ENCODE data around the gene LRP11. TPM values are rescaled to one million over a fixed set of nuclear protein-coding genes. Genes with fewer than 3 reads are reported as not detected.

LRP11 gene
- total RNA-seq, 1 donor from 2014 or later = 17.8 TPM

GRCh38 chr6:149830731-149831307 is 33.3 kb downstream of the LRP11 start:
- no peak for TF ChIP-seq CTCF (IDR thresholded peaks at IDR 0.05; ENCODE audit: unreplicated experiment)
- no peak for DNase-seq (ENCODE audit: low spot score in 2 of 2, unreplicated experiment in 2 of 2)
- Mint-ChIP-seq H3K27ac (no peak overlapping the region), H3K27me3 (ENCODE audit: low read depth) (no peaks in the 10 kb centered on the region), H3K36me3 (peaks cover 13% of the 10 kb centered on the region), H3K9me3 (no peaks in the 10 kb centered on the region), H3K4me1 (no peaks in the 10 kb centered on the region), H3K4me3 (no peak overlapping the region)

GRCh38 chr6:149825292-149825691 is 38.9 kb downstream of the LRP11 start:
- Mint-ChIP-seq H3K27ac (no peak overlapping the region), H3K27me3 (ENCODE audit: low read depth) (no peaks in the 10 kb centered on the region), H3K9me3 (no peaks in the 10 kb centered on the region), H3K4me3 (no peak overlapping the region), H3K36me3 (peaks cover 2% of the 10 kb centered on the region), H3K4me1 (no peaks in the 10 kb centered on the region)
- no peak for DNase-seq (ENCODE audit: low spot score in 2 of 2, unreplicated experiment in 2 of 2)
- no peak for TF ChIP-seq CTCF (IDR thresholded peaks at IDR 0.05; ENCODE audit: unreplicated experiment)

- Mint-ChIP-seq H3K9me3 (no peaks in the 10 kb centered on the region), H3K27me3 (ENCODE audit: low read depth) (no peaks in the 10 kb centered on the region), H3K36me3 (peaks cover 2% of the 10 kb centered on the region), H3K4me1 (no peaks in the 10 kb centered on the region), H3K27ac (no peak overlapping the region), H3K4me3 (no peak overlapping the region)
- DNase-seq (ENCODE audit: low spot score in 2 of 2, unreplicated experiment in 2 of 2) = no peak
- TF ChIP-seq CTCF (IDR thresholded peaks at IDR 0.05; ENCODE audit: unreplicated experiment) = no peak
Observed at GRCh38 chr6:149823013-149823412, 41.1 kb downstream of the LRP11 start.

- TF ChIP-seq CTCF (IDR thresholded peaks at IDR 0.05; ENCODE audit: unreplicated experiment) = no peak
- Mint-ChIP-seq H3K27ac (no peak overlapping the region), H3K27me3 (ENCODE audit: low read depth) (no peaks in the 10 kb centered on the region), H3K4me1 (no peaks in the 10 kb centered on the region), H3K36me3 (peaks cover 2% of the 10 kb centered on the region), H3K9me3 (no peaks in the 10 kb centered on the region), H3K4me3 (no peak overlapping the region)
- DNase-seq (ENCODE audit: low spot score in 2 of 2, unreplicated experiment in 2 of 2) = no peak
Observed at GRCh38 chr6:149821492-149821891, 42.7 kb downstream of the LRP11 start.

- no peak for DNase-seq (ENCODE audit: low spot score in 2 of 2, unreplicated experiment in 2 of 2)
- Mint-ChIP-seq H3K27ac (no peak overlapping the region), H3K4me3 (no peak overlapping the region), H3K36me3 (peaks cover 4% of the 10 kb centered on the region), H3K27me3 (ENCODE audit: low read depth) (no peaks in the 10 kb centered on the region), H3K9me3 (no peaks in the 10 kb centered on the region), H3K4me1 (no peaks in the 10 kb centered on the region)
- TF ChIP-seq CTCF (IDR thresholded peaks at IDR 0.05; ENCODE audit: unreplicated experiment) = no peak
Observed at GRCh38 chr6:149820506-149820905, 43.7 kb downstream of the LRP11 start.

GRCh38 chr6:149815788-149816187 is 48.4 kb downstream of the LRP11 start:
- peaks cover 13% of the 10 kb centered on the region for H3K36me3 Mint-ChIP-seq
- no peak overlapping the region for H3K4me3 Mint-ChIP-seq
- no peaks in the 10 kb centered on the region for H3K27me3 Mint-ChIP-seq (ENCODE audit: low read depth)
- no peak for DNase-seq (ENCODE audit: low spot score in 2 of 2, unreplicated experiment in 2 of 2)
- H3K4me1 Mint-ChIP-seq = no peaks in the 10 kb centered on the region
- no peaks in the 10 kb centered on the region for H3K9me3 Mint-ChIP-seq
- TF ChIP-seq CTCF (IDR thresholded peaks at IDR 0.05; ENCODE audit: unreplicated experiment) = no peak
- H3K27ac Mint-ChIP-seq = no peak overlapping the region
